ENCODE measurements around the gene LOXL3. TPM values are rescaled to one million over a fixed set of nuclear protein-coding genes. Genes with fewer than 3 reads are reported as not detected.

LOXL3 gene
- total RNA-seq, 1 experiment from 2014 or later = 29.0 TPM

- Histone ChIP-seq H4K8ac (replicated peaks; ENCODE audit: insufficient read length, low read depth, low read length) (no peak overlapping the region), H3K9me3 (ENCODE audit: control insufficient read depth, low read depth, low read length) (no peaks in the 10 kb centered on the region), H2BK5ac (ENCODE audit: insufficient read length, low read length) (no peak overlapping the region), H3K23ac (ENCODE audit: insufficient read length, low read depth, low read length) (no peak overlapping the region), H3K23me2 (ENCODE audit: insufficient read length, low read depth, low read length, poor library complexity, severe bottlenecking) (no peaks in the 10 kb centered on the region), H3K56ac (ENCODE audit: insufficient read length, low read depth, low read length) (no peak overlapping the region), H3K79me1 (ENCODE audit: insufficient read depth, low read depth, low read length, poor library complexity, severe bottlenecking) (no peaks in the 10 kb centered on the region), H4K5ac (ENCODE audit: insufficient read length, low read depth, low read length) (no peak overlapping the region), H3K14ac (ENCODE audit: insufficient read depth, low read length) (no peak overlapping the region), H2BK15ac (ENCODE audit: low read depth, low read length) (no peak overlapping the region), H2AFZ (ENCODE audit: low read length) (no peak overlapping the region), H3T11ph (ENCODE audit: low read length) (no peak overlapping the region), H2BK12ac (ENCODE audit: insufficient read length, low read depth, low read length) (no peak overlapping the region), H4K20me1 (ENCODE audit: control insufficient read depth, insufficient read depth, insufficient read length) (no peaks in the 10 kb centered on the region), H3K27me3 (ENCODE audit: insufficient read depth, low read length) (no peaks in the 10 kb centered on the region), H3K79me2 (ENCODE audit: insufficient read depth, low read length) (no peaks in the 10 kb centered on the region), H3K4ac (ENCODE audit: low read depth, low read length) (no peak overlapping the region), H4K91ac (ENCODE audit: insufficient read length, low read depth, low read length) (no peak overlapping the region), H3K27ac (ENCODE audit: insufficient read length, low read depth, low read length) (no peak overlapping the region), H3K18ac (ENCODE audit: insufficient read length, low read depth, low read length) (no peak overlapping the region), H3K4me2 (ENCODE audit: insufficient read depth, insufficient read length, low read length) (no peak overlapping the region), H3K4me1 (ENCODE audit: insufficient read depth, low read length) (no peaks in the 10 kb centered on the region), H2BK20ac (ENCODE audit: low read depth, low read length, poor library complexity, severe bottlenecking) (no peak overlapping the region), H3K9ac (ENCODE audit: extremely low read depth, insufficient read length, low read length) (no peak overlapping the region), H2AK5ac (ENCODE audit: insufficient read length, low read length) (no peak overlapping the region), H2BK120ac (ENCODE audit: low read depth, low read length, poor library complexity, severe bottlenecking) (no peak overlapping the region)
- Mint-ChIP-seq H3K4me3 (no peak overlapping the region), H3K36me3 (ENCODE audit: insufficient read depth in 1 of 3, low read depth in 3 of 3) (no peaks in the 10 kb centered on the region), H3K27ac (no peak overlapping the region), H3K27me3 (ENCODE audit: low read depth) (peaks cover 9% of the 10 kb centered on the region), H3K4me1 (no peaks in the 10 kb centered on the region), H3K9me3 (no peaks in the 10 kb centered on the region)
- DNase-seq = no peak
- no CpG with 5 or more reads among the region's 5 CpGs for WGBS (ENCODE audit: extremely low coverage, insufficient read length, low lambda C conversion rate)
- no peak for TF ChIP-seq CTCF (conservative IDR thresholded peaks at IDR 0.05)
These were observed 14.1 kb upstream of the LOXL3 start for GRCh38 chr2:74567881-74568280.

Measured in H9 (cell line).